ENCODE results near the gene FECH.

GRCh38 chr18:57630754-57631595, 44.5 kb upstream of the FECH start:
- TF ChIP-seq, protein P1, sequence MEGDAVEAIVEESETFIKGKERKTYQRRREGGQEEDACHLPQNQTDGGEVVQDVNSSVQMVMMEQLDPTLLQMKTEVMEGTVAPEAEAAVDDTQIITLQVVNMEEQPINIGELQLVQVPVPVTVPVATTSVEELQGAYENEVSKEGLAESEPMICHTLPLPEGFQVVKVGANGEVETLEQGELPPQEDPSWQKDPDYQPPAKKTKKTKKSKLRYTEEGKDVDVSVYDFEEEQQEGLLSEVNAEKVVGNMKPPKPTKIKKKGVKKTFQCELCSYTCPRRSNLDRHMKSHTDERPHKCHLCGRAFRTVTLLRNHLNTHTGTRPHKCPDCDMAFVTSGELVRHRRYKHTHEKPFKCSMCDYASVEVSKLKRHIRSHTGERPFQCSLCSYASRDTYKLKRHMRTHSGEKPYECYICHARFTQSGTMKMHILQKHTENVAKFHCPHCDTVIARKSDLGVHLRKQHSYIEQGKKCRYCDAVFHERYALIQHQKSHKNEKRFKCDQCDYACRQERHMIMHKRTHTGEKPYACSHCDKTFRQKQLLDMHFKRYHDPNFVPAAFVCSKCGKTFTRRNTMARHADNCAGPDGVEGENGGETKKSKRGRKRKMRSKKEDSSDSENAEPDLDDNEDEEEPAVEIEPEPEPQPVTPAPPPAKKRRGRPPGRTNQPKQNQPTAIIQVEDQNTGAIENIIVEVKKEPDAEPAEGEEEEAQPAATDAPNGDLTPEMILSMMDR (tag by site-specific recombination; IDR thresholded peaks at IDR 0.05): no peak
- TF ChIP-seq PRDM4 (tag by site-specific recombination; IDR thresholded peaks at IDR 0.05) (no peak), SETDB1 (IDR thresholded peaks at IDR 0.05; ENCODE audit: insufficient read length, low read length) (no peak)
